Endothelial cell of umbilical vein (primary cell): Measurements from ENCODE around the gene EIF5AL1. TPM values are rescaled to one million over a fixed set of nuclear protein-coding genes. Genes with fewer than 3 reads are reported as not detected.
"Not testable (repeated sequence)": the region's sequence is repeated elsewhere in the genome, so short reads cannot be mapped to it uniquely, and the experiment has no call there.

Experiments used
- BruUV-seq: library from RNA; stranded (reverse); fragments of 400-500 nt; replicated peaks from 2 replicates; lab custom pipeline; 2021; lab: Mats Ljungman, UMichigan
- CTCF ChIA-PET: fragments of 300-600, 350-600 bp; sonication (Branson Sonifier 250); formaldehyde crosslinking; loops from one replicate; lab custom pipeline; 2021; ENCODE audit warnings: antibody characterized with exemption, inconsistent platforms; lab: Charles Lee
- POLR2A ChIA-PET: fragments of 300-600, 350-600 bp; sonication (Branson Sonifier 250); formaldehyde crosslinking; loops from one replicate; lab custom pipeline; 2021; ENCODE audit warnings: antibody characterized with exemption, inconsistent platforms; lab: Charles Lee
- DNase-seq: peaks from one replicate; pipeline ENCODE4 v3.0.0-alpha.2; 2011; ENCODE audit warnings: low read depth, low spot score
- FAIRE-seq: peaks from 2 replicates; lab custom pipeline; 2011; peaks lifted over from hg19 to GRCh38; lab: Jason Lieb, UNC
- H2AFZ ChIP-seq: 2 replicates; pipeline ENCODE4 v1.6.0; 2012; ENCODE audit warnings: low read depth, low read length, control low read depth, inconsistent platforms
- H3K27ac ChIP-seq: 2 replicates; pipeline ENCODE4 v1.5.1; 2011; ENCODE audit warnings: low read depth, mild to moderate bottlenecking, control low read depth, low read length, moderate library complexity; ENCODE audit not compliant: insufficient read depth
- H3K27me3 ChIP-seq, 2 experiments: 2 replicates each; pipeline versions ENCODE4 v1.6.0 to v1.6.1; 2011; ENCODE audit warnings: low read length in 2 of 2, mixed read lengths in 1 of 2; ENCODE audit not compliant: control insufficient read depth in 2 of 2, insufficient read depth in 2 of 2
- H3K36me3 ChIP-seq, 2 experiments: 2 replicates in 1 of 2; 3 replicates in 1 of 2; pipeline ENCODE4 v1.5.1; 2011; ENCODE audit warnings: low read length in 2 of 2, mild to moderate bottlenecking in 1 of 2, moderate library complexity in 1 of 2; ENCODE audit not compliant: control insufficient read depth in 2 of 2, insufficient read depth in 2 of 2; ENCODE audit errors: extremely low read depth in 1 of 2
- H3K4me1 ChIP-seq: 3 replicates; pipeline ENCODE4 v1.5.1; 2011; ENCODE audit warnings: mild to moderate bottlenecking, low read length; ENCODE audit not compliant: control insufficient read depth, insufficient read depth; ENCODE audit errors: extremely low read depth
- H3K4me2 ChIP-seq: 2 replicates; pipeline ENCODE4 v1.6.1; 2011; ENCODE audit warnings: low read length, control low read depth, mixed read lengths; ENCODE audit not compliant: insufficient read depth
- H3K4me3 ChIP-seq, 3 experiments: fragments of 200-600 bp in 1 of 3; sonication (generic), shearing (Covaris generic) in 1 of 3; replicated peaks in 1 of 3; 2 replicates each; pipeline ENCODE4 v1.5.1; 2011 to 2016; ENCODE audit warnings: control low read depth in 3 of 3, low read length in 3 of 3, mild to moderate bottlenecking in 2 of 3, inconsistent platforms in 1 of 3, low read depth in 1 of 3, moderate library complexity in 1 of 3; ENCODE audit not compliant: insufficient read depth in 1 of 3
- H3K79me2 ChIP-seq: 2 replicates; pipeline ENCODE4 v1.6.0; 2012; ENCODE audit warnings: low read length, inconsistent platforms; ENCODE audit not compliant: control insufficient read depth, insufficient read depth
- H3K9ac ChIP-seq: replicated peaks from 2 replicates; pipeline ENCODE3; 2011; ENCODE audit warnings: low read length, control low read depth; ENCODE audit not compliant: insufficient read depth; ENCODE audit errors: extremely low read depth
- H3K9me1 ChIP-seq: replicated peaks from 3 replicates; pipeline ENCODE4 v1.6.0; 2011; ENCODE audit warnings: mild to moderate bottlenecking, low read length; ENCODE audit not compliant: control insufficient read depth, insufficient read depth; ENCODE audit errors: extremely low read depth
- H3K9me3 ChIP-seq: replicated peaks from 2 replicates; pipeline ENCODE4 v1.5.1; 2012; ENCODE audit warnings: low read length, inconsistent platforms; ENCODE audit not compliant: control insufficient read depth, insufficient read depth
- H4K20me1 ChIP-seq: replicated peaks from 2 replicates; pipeline ENCODE3; 2011; ENCODE audit warnings: mild to moderate bottlenecking, low read length; ENCODE audit not compliant: control insufficient read depth, insufficient read depth; ENCODE audit errors: extremely low read depth
- EZH2 ChIP-seq: IDR thresholded peaks from 2 replicates; pipeline ENCODE4 v1.6.1; 2012; ENCODE audit warnings: borderline replicate concordance, low read depth, mild to moderate bottlenecking, moderate library complexity, low read length, inconsistent platforms; ENCODE audit not compliant: severe bottlenecking
- FOS ChIP-seq: IDR thresholded peaks from 2 replicates; pipeline ENCODE4 v1.6.1; 2011; ENCODE audit warnings: mild to moderate bottlenecking, low read length, moderate library complexity, borderline replicate concordance; ENCODE audit not compliant: insufficient read depth
- GATA2 ChIP-seq: IDR thresholded peaks from 2 replicates; pipeline ENCODE4 v1.7.0; 2011; ENCODE audit warnings: low read depth, mild to moderate bottlenecking, moderate library complexity, mixed read lengths, low read length; ENCODE audit not compliant: insufficient read length, insufficient read depth
- JUN ChIP-seq: IDR thresholded peaks from 2 replicates; pipeline ENCODE4 v1.6.1; 2011; ENCODE audit warnings: borderline replicate concordance, low read depth; ENCODE audit not compliant: insufficient read length, insufficient read depth
- MYC ChIP-seq: IDR thresholded peaks from one replicate; pipeline ENCODE4 v1.6.1; 2011; ENCODE audit warnings: mild to moderate bottlenecking, low read depth, low read length
- POLR2A ChIP-seq: IDR thresholded peaks from 2 replicates; pipeline ENCODE4 v1.6.1; 2012; ENCODE audit warnings: low read depth, mild to moderate bottlenecking, control low read depth, low read length
- POLR2AphosphoS5 ChIP-seq: IDR thresholded peaks from 2 replicates; pipeline ENCODE4 v1.6.1; 2012; ENCODE audit warnings: low read depth, mild to moderate bottlenecking, control low read depth, low read length, moderate library complexity; ENCODE audit not compliant: insufficient read depth
- dilution Hi-C: fragments of 300-500 bp; cut with MboI; formaldehyde crosslinking; loops from one replicate; pipeline ENCODE4 v1.15.0; 2019; ENCODE audit warnings: low sequenced_read_pairs; ENCODE audit not compliant: extremely low pct_ligation_motif_present
- intact Hi-C: fragments of 100-400 bp; cut with micrococcal nuclease; formaldehyde crosslinking; loops from one replicate; pipeline ENCODE4 v1.10.0; 2022
- polyA plus RNA-seq, 4 experiments: library from polyadenylated mRNA; depleted of rRNA in 3 of 4; stranded (reverse) in 3 of 4; unstranded in 1 of 4; fragments of >200 nt; gene quantifications; 2 replicates each; pipeline versions ENCODE4 v1.2.1 to v1.2.3, GENCODE V29; 2011 to 2012; ENCODE audit warnings: missing spikeins in 1 of 4
- total RNA-seq: library from RNA; stranded (reverse); gene quantifications from 2 replicates; pipeline ENCODE4 v1.2.3, GENCODE V29; 2021
- TF ChIP-seq, protein P1 (sequence below), 2 donors: IDR thresholded peaks; 1 replicate in 1 of 2; 2 replicates in 1 of 2; pipeline ENCODE4 v1.5.1; 2011; ENCODE audit warnings: low read length in 2 of 2, mild to moderate bottlenecking in 2 of 2, moderate library complexity in 2 of 2, control low read depth in 1 of 2, inconsistent platforms in 1 of 2, low read depth in 1 of 2; ENCODE audit not compliant: insufficient read depth in 1 of 2; ENCODE audit errors: extremely low read depth in 1 of 2
- TF ChIP-seq, protein P2 (sequence below): IDR thresholded peaks from 2 replicates; pipeline ENCODE4 v1.6.1; 2011; ENCODE audit not compliant: insufficient read depth, insufficient read length

The EIF5AL1 gene
- total and polyA plus RNA-seq, 2 donors (not counting 3 experiments of a cell fraction or from before 2014, with no cell fraction given), result 0.29 to 1.0 TPM

DNA sequence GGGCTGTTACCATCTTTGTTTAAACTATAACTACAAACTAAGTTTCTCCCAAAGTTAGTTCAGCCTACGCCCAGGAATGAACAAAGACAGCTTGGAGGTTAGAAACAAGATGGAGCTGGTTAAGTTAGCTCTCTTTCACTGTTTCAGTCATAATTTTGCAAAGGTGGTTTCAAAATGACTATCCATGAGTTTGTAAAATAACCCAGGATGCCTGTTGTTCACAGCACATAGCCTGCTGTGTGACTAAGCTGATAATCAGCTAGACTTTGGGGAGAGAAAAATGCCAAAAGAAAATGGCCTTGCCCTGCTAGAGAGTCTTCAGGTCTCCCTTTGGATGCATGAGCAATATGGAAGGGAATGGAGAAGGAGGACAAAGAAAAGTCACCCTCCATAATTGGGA lies 28.6 kb downstream of the EIF5AL1 start:
- DNase-seq, H4K20me1 ChIP-seq, H3K4me3 ChIP-seq, H3K27me3 ChIP-seq, H3K36me3 ChIP-seq, BruUV-seq, H3K9ac ChIP-seq, H3K9me3 ChIP-seq, H3K9me1 ChIP-seq, H3K27ac ChIP-seq, CTCF ChIA-PET, H3K79me2 ChIP-seq, FAIRE-seq, H3K4me2 ChIP-seq, H3K4me1 ChIP-seq, POLR2A ChIA-PET, intact Hi-C loops, dilution Hi-C loops, H2AFZ ChIP-seq: not testable (repeated sequence)

DNA sequence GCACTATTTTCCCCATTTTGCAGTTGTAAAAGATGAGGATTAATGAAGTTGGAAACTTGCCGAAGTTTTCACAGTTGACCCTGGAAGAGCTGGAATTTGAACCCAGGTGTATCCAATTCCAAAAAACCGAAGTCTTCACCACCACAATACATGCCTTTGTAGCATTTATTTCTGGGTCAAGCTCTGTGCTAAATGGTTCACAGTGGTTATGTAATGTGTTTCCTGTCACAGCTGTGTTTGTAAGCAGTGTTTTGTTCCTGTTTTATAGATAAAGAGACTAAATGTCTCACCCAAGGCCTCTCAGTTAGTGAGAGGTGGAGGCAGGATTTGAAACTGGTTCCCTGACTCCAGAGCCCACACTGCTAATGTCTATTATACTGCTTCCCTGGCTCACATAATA lies 30.3 kb downstream of the EIF5AL1 start:
- POLR2A ChIA-PET, result no interaction called here
- FAIRE-seq, result no peak

DNA sequence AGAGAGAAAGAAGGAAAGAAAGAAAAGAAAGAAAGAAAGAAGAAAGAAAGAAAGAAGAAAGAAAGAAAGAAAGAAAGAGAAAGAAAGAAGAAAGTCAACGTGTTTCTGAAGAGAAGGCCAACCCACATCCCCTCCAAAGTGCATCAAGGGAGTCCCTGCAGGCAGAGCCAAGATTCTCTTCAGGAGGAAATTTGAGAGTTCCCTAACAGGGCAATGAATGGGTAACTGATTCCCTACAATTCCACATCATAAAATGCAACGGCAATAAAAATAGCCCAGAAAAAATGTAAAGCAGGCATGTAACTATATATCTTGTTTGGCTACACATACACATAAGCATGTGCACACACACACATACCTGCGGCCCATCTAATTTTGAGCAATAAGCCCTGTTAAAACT lies 32.1 kb downstream of the EIF5AL1 start:
- H3K79me2 ChIP-seq, H3K27me3 ChIP-seq, H3K4me2 ChIP-seq, H3K9ac ChIP-seq, BruUV-seq, H2AFZ ChIP-seq, FAIRE-seq, POLR2A ChIA-PET, H3K36me3 ChIP-seq, H3K4me1 ChIP-seq, H3K9me1 ChIP-seq, dilution Hi-C loops, H3K4me3 ChIP-seq, H4K20me1 ChIP-seq, H3K9me3 ChIP-seq, H3K27ac ChIP-seq, DNase-seq, intact Hi-C loops, CTCF ChIA-PET: not testable (repeated sequence)

More for the DNA sequence above, 30.3 kb downstream of the EIF5AL1 start:
- Histone ChIP-seq H3K79me2 (no peaks in the 10 kb centered on the region), H3K4me1 (no peaks in the 10 kb centered on the region), H3K4me2 (no peak overlapping the region), H3K9me1 (no peaks in the 10 kb centered on the region), H3K4me3 (no peak overlapping the region), H3K27ac (no peak overlapping the region), H3K36me3 (no peaks in the 10 kb centered on the region), H3K9ac (no peak overlapping the region), H3K9me3 (no peaks in the 10 kb centered on the region), H4K20me1 (no peaks in the 10 kb centered on the region), H3K27me3 (no peaks in the 10 kb centered on the region), H2AFZ (no peak overlapping the region)
- BruUV-seq, result no TSS peak
- dilution Hi-C loops, result no loop called here
- intact Hi-C loops, result no loop called here
- TF ChIP-seq EZH2 (no peak), JUN (no peak), FOS (no peak), POLR2AphosphoS5 (no peak), MYC (no peak), POLR2A (no peak), GATA2 (no peak)
- TF ChIP-seq, protein P1, sequence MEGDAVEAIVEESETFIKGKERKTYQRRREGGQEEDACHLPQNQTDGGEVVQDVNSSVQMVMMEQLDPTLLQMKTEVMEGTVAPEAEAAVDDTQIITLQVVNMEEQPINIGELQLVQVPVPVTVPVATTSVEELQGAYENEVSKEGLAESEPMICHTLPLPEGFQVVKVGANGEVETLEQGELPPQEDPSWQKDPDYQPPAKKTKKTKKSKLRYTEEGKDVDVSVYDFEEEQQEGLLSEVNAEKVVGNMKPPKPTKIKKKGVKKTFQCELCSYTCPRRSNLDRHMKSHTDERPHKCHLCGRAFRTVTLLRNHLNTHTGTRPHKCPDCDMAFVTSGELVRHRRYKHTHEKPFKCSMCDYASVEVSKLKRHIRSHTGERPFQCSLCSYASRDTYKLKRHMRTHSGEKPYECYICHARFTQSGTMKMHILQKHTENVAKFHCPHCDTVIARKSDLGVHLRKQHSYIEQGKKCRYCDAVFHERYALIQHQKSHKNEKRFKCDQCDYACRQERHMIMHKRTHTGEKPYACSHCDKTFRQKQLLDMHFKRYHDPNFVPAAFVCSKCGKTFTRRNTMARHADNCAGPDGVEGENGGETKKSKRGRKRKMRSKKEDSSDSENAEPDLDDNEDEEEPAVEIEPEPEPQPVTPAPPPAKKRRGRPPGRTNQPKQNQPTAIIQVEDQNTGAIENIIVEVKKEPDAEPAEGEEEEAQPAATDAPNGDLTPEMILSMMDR (IDR thresholded peaks at IDR 0.05; ENCODE audit: extremely low read depth in 1 of 2, insufficient read depth in 1 of 2, low read depth in 1 of 2, low read length in 2 of 2), result no peak
- TF ChIP-seq, protein P2, sequence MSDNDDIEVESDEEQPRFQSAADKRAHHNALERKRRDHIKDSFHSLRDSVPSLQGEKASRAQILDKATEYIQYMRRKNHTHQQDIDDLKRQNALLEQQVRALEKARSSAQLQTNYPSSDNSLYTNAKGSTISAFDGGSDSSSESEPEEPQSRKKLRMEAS, result no peak
- DNase-seq, result no peak
- CTCF ChIA-PET, result no interaction called here
